Right lobe of liver (tissue), 4 donors: Measurements from ENCODE around the gene WDR5.
A peak's percentile ranks its signal among the peaks of the same experiment; 100 is the strongest.

ENCODE experiments used
- POLR2A ChIP-seq: fragments of 450-650 bp; IDR thresholded peaks from one replicate; pipeline ENCODE4 v1.6.1; 2017; ENCODE audit warnings: antibody characterized with exemption, mild to moderate bottlenecking
- TF ChIP-seq, protein P1 (sequence below), 4 donors: fragments of 200-600 bp in 3 of 4; fragments of 450-650 bp in 1 of 4; IDR thresholded peaks; one replicate each; pipeline versions ENCODE4 v1.5.1 to v1.8.0; 2016 to 2022; ENCODE audit warnings: antibody characterized with exemption in 4 of 4, mild to moderate bottlenecking in 2 of 4
- donor health status: DM: no; HTN: no; CAD: no.
- donor health status: DM: no; HTN: no; CAD: no.
- donor health status: DM: no; HTN: yes; CAD: no.

DNA sequence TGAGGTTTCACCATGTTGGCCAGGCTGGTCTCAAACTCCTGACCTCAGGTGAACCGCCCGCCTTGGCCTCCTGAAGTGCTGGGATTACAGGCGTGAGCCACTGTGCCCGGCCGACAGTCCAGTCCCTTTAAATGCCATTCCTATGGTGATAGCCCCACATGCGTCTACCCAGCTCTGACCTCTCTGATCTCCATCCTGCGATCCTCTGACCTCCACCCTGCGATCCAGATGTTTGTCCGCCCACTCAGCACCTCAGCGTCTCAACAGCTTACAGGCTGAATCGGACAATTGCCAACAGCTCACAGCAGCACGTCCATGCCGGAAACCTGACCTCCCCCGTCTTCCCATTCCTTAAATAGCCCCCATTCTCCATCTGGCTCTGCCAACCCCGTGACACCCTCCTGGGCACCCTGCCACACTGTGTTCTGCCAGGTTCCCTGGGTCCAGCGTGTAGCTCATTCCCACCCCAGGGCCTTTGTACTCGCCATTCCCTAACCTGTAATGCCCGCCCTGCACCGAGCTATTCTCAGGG is 72.5 kb downstream of the WDR5 start:
- TF ChIP-seq, protein P1, sequence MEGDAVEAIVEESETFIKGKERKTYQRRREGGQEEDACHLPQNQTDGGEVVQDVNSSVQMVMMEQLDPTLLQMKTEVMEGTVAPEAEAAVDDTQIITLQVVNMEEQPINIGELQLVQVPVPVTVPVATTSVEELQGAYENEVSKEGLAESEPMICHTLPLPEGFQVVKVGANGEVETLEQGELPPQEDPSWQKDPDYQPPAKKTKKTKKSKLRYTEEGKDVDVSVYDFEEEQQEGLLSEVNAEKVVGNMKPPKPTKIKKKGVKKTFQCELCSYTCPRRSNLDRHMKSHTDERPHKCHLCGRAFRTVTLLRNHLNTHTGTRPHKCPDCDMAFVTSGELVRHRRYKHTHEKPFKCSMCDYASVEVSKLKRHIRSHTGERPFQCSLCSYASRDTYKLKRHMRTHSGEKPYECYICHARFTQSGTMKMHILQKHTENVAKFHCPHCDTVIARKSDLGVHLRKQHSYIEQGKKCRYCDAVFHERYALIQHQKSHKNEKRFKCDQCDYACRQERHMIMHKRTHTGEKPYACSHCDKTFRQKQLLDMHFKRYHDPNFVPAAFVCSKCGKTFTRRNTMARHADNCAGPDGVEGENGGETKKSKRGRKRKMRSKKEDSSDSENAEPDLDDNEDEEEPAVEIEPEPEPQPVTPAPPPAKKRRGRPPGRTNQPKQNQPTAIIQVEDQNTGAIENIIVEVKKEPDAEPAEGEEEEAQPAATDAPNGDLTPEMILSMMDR (IDR thresholded peaks at IDR 0.05), result no peak
- peak; percentile 5 for TF ChIP-seq POLR2A
